ENCODE measurements around the gene KIF7.
A peak's percentile ranks its signal among the peaks of the same experiment; 100 is the strongest.
"Not testable (repeated sequence)": the region's sequence is repeated elsewhere in the genome, so short reads cannot be mapped to it uniquely, and the experiment has no call there.

KIF7 gene

GRCh38 chr15:89654847-89655805 is at the start of gene KIF7:
TSS of gene KIF7 (minus strand) at chr15:89655467. CDS start at chr15:89652930, 2,537 bp downstream.
- peak; percentile 46 for DNase-seq

- no peak for DNase-seq
Observed at GRCh38 chr15:89704411-89704810, 49.1 kb upstream of the KIF7 start.

- no peak for DNase-seq
Observed at GRCh38 chr15:89695198-89695597, 39.9 kb upstream of the KIF7 start.

GRCh38 chr15:89693696-89694095 is 38.4 kb upstream of the KIF7 start:
- DNase-seq = no peak

GRCh38 chr15:89693091-89693490 is 37.8 kb upstream of the KIF7 start:
- DNase-seq = no peak

GRCh38 chr15:89690276-89691218 is 35.3 kb upstream of the KIF7 start, which contains the start of the genes PEX11A and WDR93:
TSS of gene PEX11A (minus strand) at chr15:89690754. CDS start at chr15:89690632, 122 bp downstream.
TSS of gene WDR93 (plus strand) at chr15:89690811. CDS start at chr15:89701747, 10,936 bp downstream.
- peak; percentile 90 for DNase-seq

- DNase-seq = not testable (repeated sequence)
Observed at GRCh38 chr15:89689930-89690275, 34.6 kb upstream of the KIF7 start.

- DNase-seq = no peak
Observed at GRCh38 chr15:89686522-89686921, 31.3 kb upstream of the KIF7 start.

GRCh38 chr15:89685995-89686394 is 30.7 kb upstream of the KIF7 start:
- no peak for DNase-seq

GRCh38 chr15:89681146-89681545 is 25.9 kb upstream of the KIF7 start:
- no peak for DNase-seq

GRCh38 chr15:89680282-89680873 is 25.1 kb upstream of the KIF7 start:
- DNase-seq = no peak

GRCh38 chr15:89679212-89679611 is 23.9 kb upstream of the KIF7 start, which contains the start of gene PLIN1:
TSS of gene PLIN1 (minus strand) at chr15:89679367. CDS start at chr15:89677489, 1,878 bp downstream.
- DNase-seq = no peak

- DNase-seq = no peak
Observed at GRCh38 chr15:89677381-89677780, 22.1 kb upstream of the KIF7 start.

- DNase-seq = no peak
Observed at GRCh38 chr15:89675606-89676005, 20.3 kb upstream of the KIF7 start.

- no peak for DNase-seq
Observed at GRCh38 chr15:89674526-89674925, 19.3 kb upstream of the KIF7 start.

GRCh38 chr15:89673165-89673512 is 17.9 kb upstream of the KIF7 start:
- DNase-seq = peak; percentile 60

- DNase-seq = no peak
Observed at GRCh38 chr15:89672221-89673164, 17.2 kb upstream of the KIF7 start.

- DNase-seq = no peak
Observed at GRCh38 chr15:89671687-89672086, 16.4 kb upstream of the KIF7 start.

GRCh38 chr15:89670971-89671560 is 15.8 kb upstream of the KIF7 start:
- DNase-seq = no peak

- no peak for DNase-seq
Observed at GRCh38 chr15:89669941-89670340, 14.7 kb upstream of the KIF7 start.

GRCh38 chr15:89669309-89669865 is 14.1 kb upstream of the KIF7 start:
- DNase-seq = no peak
